HAP-1 (cell line): ENCODE results near the gene KREMEN1.

Experiments used
- DNase-seq, 2 experiments: peaks; one replicate each; pipeline ENCODE4 v3.0.0-alpha.2; 2016 to 2020; ENCODE audit warnings: low spot score in 2 of 2
- H3K27me3 ChIP-seq: fragments of 250-450 bp; sonication (Bioruptor Pico); 2 replicates; pipeline ENCODE4 v1.5.1; 2020; ENCODE audit warnings: low read depth, mild to moderate bottlenecking, moderate library complexity
- H3K36me3 ChIP-seq: fragments of 250-450 bp; sonication (Bioruptor Pico); replicated peaks from 2 replicates; pipeline ENCODE4 v1.5.1; 2020; ENCODE audit warnings: mild to moderate bottlenecking
- H3K4me1 ChIP-seq: fragments of 250-450 bp; sonication (Bioruptor Pico); 2 replicates; pipeline ENCODE4 v1.5.1; 2020; ENCODE audit warnings: mild to moderate bottlenecking
- H3K4me3 ChIP-seq: fragments of 250-450 bp; sonication (Bioruptor Pico); 2 replicates; pipeline ENCODE4 v1.5.1; 2020; ENCODE audit warnings: mild to moderate bottlenecking, moderate library complexity
- H3K9me3 ChIP-seq: fragments of 250-450 bp; sonication (Bioruptor Pico); 2 replicates; pipeline ENCODE4 v1.5.1; 2020; ENCODE audit warnings: mild to moderate bottlenecking, moderate library complexity
- in situ Hi-C: fragments of 300-500 bp; cut with MboI; formaldehyde crosslinking; loops from 3 replicates; pipeline ENCODE4 v1.14.3; 2020; ENCODE audit warnings: low sequenced_read_pairs, inconsistent platforms, mixed read lengths

The KREMEN1 gene

DNA sequence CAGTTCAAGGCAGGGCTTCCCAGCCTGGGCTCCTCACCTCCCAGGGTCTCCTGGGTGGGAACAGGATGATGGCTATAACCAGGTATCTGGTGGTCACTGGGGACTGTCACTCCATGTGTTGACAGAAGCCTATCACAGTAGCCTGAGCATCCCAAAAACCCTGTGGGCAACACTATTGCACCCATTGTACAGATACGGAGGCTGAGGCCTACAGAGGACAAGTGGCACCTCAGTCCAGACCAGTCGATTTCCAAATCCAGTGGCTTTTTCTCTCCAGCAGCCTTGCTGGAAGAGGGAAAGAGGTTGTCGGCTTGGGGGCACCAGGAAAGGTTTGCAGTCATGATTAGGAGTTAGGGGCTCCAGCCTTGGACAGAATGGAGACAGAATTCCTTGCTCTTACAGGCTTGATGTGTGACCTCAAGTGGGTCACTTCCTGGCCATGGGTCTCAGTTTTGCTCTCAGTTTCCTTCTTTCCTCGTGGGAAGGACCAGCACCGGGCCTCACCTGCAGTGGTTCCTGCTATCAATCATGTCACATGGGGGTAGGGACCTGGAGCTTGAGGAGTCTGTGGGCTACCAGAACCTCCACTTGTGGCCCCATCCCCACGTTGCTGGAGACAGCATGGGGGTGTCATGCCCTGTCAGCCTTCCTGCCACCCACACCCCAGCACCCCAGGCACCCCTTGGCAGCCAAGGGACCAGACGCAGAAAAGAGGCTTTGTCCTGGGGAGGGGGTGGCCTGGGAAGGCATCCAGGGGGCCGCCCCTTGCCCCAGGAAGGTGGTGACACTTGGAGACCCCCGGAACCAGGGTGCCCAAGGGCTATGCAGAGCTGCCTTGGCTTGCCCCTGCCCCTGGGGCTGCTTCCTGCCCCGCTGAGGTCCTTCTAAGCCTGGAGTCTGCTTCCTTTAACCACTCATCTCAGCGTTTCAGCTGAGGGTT is 135.0 kb downstream of the KREMEN1 start:
- H3K36me3 ChIP-seq = no peaks in the 10 kb centered on the region
- in situ Hi-C loops = no loop called here
- no peaks in the 10 kb centered on the region; the same call in 1 of the 2 replicates for H3K4me1 ChIP-seq
- no peak for DNase-seq
- no peaks in the 10 kb centered on the region for H3K9me3 ChIP-seq
- no peaks in the 10 kb centered on the region for H3K27me3 ChIP-seq
- no peak overlapping the region for H3K4me3 ChIP-seq

DNA sequence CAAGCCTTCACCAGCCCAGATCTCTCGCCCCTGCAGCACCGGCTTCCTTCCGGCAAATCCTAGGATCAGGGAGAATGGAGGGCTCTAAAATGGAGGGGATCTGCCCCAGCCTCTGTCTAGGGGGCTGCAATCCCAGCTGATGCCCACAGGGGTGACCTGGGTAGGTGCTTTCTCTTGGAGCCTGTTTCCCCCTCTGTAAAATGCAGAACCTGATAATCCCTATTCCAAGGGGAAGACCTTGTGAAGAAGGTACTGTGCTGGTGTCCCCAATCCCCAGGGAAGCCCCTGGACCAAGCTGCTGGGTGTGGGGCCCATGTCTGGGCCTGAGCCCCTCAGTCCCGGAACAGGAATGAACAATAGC is 135.6 kb downstream of the KREMEN1 start:
- no peak for DNase-seq
- Histone ChIP-seq H3K36me3 (no peaks in the 10 kb centered on the region), H3K9me3 (no peaks in the 10 kb centered on the region), H3K4me3 (no peak overlapping the region), H3K4me1 (no peaks in the 10 kb centered on the region; the same call in 1 of the 2 replicates), H3K27me3 (no peaks in the 10 kb centered on the region)
- in situ Hi-C loops = no loop called here

DNA sequence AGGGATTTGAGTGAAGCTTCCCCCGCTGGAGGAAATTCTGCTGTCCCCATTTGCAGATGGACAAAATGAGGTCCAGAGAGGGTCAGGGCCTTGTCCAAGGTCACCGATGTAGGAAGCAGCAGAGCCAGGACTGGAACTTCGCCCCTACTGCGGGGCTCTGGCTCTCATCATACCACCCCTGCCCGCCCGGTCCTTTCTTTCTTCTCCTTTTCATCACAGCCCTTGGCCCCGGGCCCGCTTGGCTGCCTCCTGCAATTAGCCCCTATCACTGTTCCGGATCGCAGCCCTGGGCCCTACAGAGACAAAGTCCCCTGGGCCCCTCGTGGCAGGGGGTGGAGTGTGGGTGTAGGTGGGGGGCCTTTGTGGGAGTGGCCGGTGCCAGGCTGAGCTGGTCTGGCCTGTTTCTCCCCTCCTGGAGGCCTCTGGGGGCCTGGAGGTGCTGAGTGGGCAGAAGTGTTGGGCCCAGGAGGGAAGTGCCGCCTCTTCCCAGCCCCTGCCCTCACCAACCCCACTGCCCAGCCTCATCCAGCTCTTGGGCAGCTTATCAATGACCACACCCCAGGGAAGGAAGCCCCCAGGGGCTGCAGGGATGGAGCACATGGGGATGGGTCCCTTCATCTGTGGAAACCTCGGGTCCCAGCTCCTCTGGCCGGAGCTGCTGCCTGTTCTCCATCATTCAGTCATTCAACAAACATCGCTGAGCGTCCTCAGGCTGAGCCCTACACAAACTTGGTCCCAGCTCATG is 136.2 kb downstream of the KREMEN1 start:
- Histone ChIP-seq H3K36me3 (no peaks in the 10 kb centered on the region), H3K4me3 (no peak overlapping the region), H3K9me3 (no peaks in the 10 kb centered on the region), H3K27me3 (no peaks in the 10 kb centered on the region), H3K4me1 (no peaks in the 10 kb centered on the region; the same call in 1 of the 2 replicates)
- no peak for DNase-seq
- in situ Hi-C loops = no loop called here

DNA sequence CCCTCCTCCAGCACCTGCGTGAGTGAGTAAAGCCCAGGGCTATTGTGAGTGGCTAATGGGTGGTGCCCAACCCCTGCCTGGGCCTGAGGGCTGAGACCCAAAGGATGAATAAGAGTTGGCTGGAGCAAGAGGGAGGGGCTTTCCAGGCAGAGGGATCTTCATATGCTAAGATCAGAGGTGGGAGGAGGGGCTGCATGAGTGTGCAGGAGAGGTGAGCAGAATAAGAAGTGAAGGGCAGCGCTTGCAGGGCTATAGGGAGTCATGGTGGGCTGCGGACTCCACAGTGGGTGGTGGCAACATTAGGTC is 136.7 kb downstream of the KREMEN1 start:
- DNase-seq = peak in 1 of 2 experiments; percentile 51
- Histone ChIP-seq H3K9me3 (no peaks in the 10 kb centered on the region), H3K4me1 (no peaks in the 10 kb centered on the region; the same call in 1 of the 2 replicates), H3K27me3 (no peaks in the 10 kb centered on the region), H3K36me3 (no peaks in the 10 kb centered on the region), H3K4me3 (no peak overlapping the region)
- in situ Hi-C loops = no loop called here

DNA sequence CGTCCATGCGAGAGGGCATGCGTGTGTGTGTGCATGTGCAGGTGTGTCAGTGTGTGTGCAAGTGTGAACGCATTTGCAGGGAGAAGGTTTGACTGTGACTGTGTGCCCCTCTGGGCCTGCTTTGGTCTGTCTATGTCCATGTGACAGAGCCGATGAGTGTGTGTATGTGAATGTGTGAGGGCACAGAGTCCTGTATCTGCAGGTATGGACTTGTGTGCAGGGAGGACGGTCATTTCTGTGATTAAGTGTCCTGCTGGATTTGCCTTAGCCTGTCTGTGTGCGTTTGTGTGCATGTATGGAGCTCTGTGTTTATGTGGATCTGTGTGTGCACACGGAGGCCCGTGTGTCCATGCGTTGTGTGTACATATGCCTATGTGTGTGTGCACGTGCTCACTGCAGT is 138.2 kb downstream of the KREMEN1 start:
- Histone ChIP-seq H3K9me3 (no peaks in the 10 kb centered on the region), H3K4me3 (no peak overlapping the region), H3K4me1 (no peaks in the 10 kb centered on the region; the same call in 1 of the 2 replicates), H3K36me3 (no peaks in the 10 kb centered on the region), H3K27me3 (no peaks in the 10 kb centered on the region)
- in situ Hi-C loops = no loop called here
- no peak for DNase-seq

DNA sequence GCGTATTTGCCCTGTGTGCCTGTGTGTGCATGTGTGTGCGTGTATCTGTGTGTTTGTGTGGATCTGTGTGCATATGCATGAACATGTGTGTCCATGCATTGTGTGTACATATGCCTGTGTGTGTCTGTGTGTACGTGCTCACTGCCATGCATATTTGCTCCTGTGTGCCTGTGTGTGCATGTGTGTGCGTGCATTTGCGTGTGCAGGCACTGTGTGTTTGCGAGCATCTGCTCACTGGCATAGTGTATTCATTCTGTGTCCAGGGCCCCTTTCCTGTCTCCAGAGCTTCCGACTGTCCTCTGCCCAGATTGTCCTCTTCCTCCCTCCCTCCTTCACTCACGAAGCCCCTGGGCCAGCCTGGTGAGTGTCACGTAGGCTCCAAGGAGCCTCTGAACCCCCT is 138.6 kb downstream of the KREMEN1 start:
- H3K4me1 ChIP-seq = no peaks in the 10 kb centered on the region; the same call in 1 of the 2 replicates
- in situ Hi-C loops = no loop called here
- H3K36me3 ChIP-seq = no peaks in the 10 kb centered on the region
- no peaks in the 10 kb centered on the region for H3K9me3 ChIP-seq
- H3K27me3 ChIP-seq = no peaks in the 10 kb centered on the region
- no peak overlapping the region for H3K4me3 ChIP-seq
- DNase-seq = no peak

DNA sequence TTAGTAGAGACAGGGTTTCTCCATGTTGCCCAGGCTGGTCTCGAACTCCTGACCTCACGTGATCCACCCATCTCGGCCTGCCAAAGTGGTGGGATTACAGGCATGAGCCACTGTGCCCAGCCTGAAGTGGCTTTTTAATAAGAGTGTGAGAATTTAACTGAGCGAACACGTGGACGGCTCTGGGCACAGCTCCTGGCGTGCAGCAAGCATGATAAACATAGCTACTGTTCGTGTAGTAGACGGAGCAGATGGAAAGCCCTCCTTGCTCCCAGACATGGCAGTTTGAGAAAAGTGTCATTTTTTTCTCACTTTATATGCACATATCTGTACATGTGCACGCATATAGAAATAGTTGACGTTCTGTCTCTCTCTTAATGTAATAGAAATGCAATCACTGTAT is 139.9 kb downstream of the KREMEN1 start:
- H3K4me1 ChIP-seq = no peaks in the 10 kb centered on the region
- H3K4me3 ChIP-seq = no peak overlapping the region
- no peaks in the 10 kb centered on the region for H3K27me3 ChIP-seq
- in situ Hi-C loops = no loop called here
- H3K36me3 ChIP-seq = no peaks in the 10 kb centered on the region
- no peak for DNase-seq
- no peaks in the 10 kb centered on the region for H3K9me3 ChIP-seq

DNA sequence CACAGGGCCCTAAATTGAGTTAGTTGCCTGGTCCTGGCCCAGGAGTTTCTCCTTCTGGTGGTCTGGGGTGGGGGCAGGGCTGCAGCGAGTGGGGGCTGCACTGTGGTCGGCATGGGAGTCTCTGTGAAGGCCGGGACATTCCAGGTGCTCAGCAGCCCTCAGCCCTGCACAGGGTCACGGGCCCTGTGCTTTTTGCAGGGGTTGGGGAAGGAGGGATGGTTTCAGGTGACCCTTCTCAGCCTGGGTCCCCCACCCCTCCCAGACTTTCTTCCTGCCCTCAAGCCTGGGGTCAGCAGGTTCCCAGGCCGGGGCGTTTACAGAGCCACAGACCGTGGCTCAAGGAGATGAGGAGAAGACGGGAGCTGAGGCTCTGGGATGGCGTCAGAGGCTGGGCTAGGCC is 140.7 kb downstream of the KREMEN1 start:
- no peak for DNase-seq
- Histone ChIP-seq H3K4me1 (no peaks in the 10 kb centered on the region), H3K4me3 (no peak overlapping the region), H3K36me3 (no peaks in the 10 kb centered on the region), H3K9me3 (no peaks in the 10 kb centered on the region), H3K27me3 (no peaks in the 10 kb centered on the region)
- in situ Hi-C loops = no loop called here

DNA sequence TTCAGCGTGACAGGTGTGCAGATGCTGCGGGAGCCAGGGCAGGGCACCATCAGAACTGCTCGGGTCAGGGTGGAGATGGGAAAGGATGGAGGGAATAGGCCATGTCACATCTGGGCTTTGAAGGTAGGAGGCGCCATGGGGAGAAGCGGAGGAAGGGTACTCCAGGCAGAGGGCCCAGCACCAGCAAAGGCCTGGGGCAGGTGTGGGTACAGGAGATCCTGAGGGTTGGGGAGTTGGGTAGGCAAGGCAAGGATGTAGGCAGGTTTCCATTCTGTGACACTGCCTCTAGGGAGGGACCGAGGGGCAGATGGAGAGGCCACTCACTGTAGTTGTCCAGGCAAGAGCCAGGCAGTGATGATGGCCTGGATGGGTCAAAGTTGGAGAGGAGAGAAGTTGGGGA is 141.4 kb downstream of the KREMEN1 start:
- no peaks in the 10 kb centered on the region for H3K9me3 ChIP-seq
- no peaks in the 10 kb centered on the region for H3K27me3 ChIP-seq
- in situ Hi-C loops = no loop called here
- no peak overlapping the region for H3K4me3 ChIP-seq
- no peaks in the 10 kb centered on the region for H3K4me1 ChIP-seq
- no peaks in the 10 kb centered on the region for H3K36me3 ChIP-seq
- no peak for DNase-seq

DNA sequence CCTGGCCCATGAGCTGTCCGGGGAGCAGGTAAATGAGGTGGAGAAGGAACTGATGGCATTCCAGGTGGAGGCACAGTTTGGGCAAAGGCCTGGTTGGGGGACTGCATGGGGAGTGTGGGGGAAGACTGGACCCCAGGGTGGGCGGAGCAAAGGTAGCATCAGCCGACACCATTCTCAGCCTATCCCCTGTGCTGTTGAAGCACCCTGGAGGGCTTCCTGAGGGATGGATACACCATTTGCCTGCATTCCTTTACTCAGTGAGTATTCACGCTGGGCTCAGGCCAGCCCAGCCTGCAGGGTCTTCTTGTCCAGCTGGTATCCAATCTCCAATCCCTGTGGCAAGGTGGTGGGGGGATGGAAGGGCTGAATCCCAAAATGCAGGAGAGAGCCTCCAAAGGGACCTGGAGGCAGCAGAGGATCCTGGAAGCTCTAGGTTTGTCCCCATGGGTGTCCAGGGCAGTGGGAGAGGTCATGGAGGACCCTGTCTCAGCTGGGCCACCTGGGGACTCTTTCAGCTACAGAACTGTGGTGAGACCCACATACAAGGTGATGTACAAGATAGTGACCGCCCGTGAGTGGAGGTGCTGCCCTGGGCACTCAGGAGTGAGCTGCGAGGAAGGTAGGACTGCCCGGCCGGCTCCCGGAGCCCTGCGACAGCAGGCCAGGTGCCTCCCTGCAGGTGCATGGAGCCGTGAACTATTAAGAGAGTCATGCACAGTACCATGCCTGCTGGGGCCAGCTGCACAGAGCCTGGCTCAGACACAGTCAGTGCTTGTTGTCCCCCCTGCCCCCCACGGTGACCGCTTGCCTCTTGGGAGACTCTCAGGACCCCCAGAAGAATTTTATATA is 142.4 kb downstream of the KREMEN1 start:
- DNase-seq = no peak
- no peaks in the 10 kb centered on the region for H3K36me3 ChIP-seq
- no peak overlapping the region for H3K4me3 ChIP-seq
- H3K9me3 ChIP-seq = no peaks in the 10 kb centered on the region
- H3K4me1 ChIP-seq = no peaks in the 10 kb centered on the region
- H3K27me3 ChIP-seq = no peaks in the 10 kb centered on the region
- in situ Hi-C loops = no loop called here

DNA sequence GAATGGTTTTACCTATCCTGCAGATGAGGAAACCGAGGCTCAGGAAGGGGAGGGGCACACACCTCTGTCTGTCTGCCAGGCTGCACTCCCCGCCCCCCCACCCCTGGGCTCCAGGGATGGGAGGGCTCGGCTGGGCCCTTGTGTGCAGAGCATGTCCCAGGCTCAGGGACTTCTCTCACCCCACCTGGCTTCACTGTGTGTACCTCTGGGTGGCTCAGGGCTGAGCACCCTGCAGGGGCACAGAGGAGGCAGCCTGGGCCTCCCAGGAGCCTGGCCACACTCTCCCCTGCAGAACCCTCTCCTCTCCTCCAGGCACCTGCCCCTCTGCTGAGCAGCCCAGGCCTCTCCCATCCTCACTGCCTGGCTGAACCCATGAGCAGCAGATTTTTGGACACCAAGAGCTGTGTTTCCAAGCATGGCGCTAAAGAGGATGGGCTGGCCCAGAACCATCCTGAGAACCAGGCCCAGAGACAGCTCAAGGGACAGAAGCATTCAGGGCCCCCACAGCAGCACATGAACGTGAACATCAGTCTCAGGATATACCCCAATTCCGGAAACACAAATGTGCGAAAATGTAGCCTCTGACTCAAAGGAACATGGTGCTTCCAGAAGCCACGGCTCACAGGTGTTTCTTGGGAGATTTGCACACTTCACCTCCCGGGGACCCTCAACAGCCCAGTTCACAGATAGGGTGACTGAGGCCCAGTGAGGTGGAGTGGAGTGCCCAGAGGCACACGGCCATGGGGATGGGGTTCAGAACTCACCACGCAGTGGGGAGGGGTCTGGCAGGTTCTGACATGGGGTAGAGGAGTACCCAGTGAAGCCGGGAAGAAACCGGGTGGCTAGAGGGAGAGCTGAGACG is 143.4 kb downstream of the KREMEN1 start:
- Histone ChIP-seq H3K4me1 (no peaks in the 10 kb centered on the region), H3K4me3 (no peak overlapping the region), H3K27me3 (no peaks in the 10 kb centered on the region), H3K9me3 (no peaks in the 10 kb centered on the region), H3K36me3 (no peaks in the 10 kb centered on the region)
- DNase-seq = no peak
- in situ Hi-C loops = no loop called here

DNA sequence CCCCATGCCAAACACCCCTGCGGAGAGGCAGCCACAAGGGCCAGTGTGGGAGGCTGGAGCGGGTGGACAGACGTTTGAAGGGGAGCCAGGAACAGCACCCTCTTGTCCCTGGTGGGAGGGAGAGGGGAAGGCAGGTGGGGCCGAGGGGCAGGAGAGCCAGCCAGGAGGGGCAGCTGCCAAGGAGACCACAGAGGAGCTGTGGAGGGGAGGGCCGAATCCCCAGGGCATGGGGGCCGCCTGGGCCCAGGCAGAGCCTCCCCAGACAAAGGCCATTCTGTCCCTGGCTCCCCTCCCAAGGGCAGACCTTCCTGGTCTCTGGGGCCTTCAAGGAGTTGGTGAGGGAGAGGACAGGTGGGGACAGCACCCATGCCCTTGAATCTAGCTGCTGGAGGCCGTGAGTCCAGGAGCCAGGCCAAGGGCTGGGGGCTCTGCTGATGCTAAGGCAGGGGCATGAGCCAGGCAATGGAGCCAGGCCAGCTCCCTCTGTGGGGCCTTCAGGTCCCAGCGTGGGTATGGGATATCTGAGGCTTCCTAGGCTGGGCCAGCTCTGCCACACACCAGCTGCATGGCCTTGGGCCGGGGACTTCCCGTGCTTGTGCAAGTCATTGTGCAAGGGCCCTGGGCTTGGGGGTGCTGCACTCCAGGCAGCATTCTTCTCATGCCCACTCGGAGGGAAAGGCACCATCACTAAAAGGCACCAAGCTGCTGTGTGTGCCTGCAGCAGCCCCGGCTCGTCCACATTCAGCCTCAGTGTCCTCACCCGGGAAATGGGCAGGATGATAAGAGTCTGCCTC is 144.2 kb downstream of the KREMEN1 start:
- in situ Hi-C loops = no loop called here
- H3K4me1 ChIP-seq = no peaks in the 10 kb centered on the region

More for the DNA sequence above, 144.2 kb downstream of the KREMEN1 start:
- no peaks in the 10 kb centered on the region for H3K36me3 ChIP-seq
- no peaks in the 10 kb centered on the region for H3K9me3 ChIP-seq
- H3K4me3 ChIP-seq = no peak overlapping the region
- DNase-seq = no peak
- no peaks in the 10 kb centered on the region for H3K27me3 ChIP-seq
